Vagina (tissue), 2 donors: Measurements from ENCODE around the gene TMEM190. TPM values are rescaled to one million over a fixed set of nuclear protein-coding genes. Genes with fewer than 3 reads are reported as not detected.

Source experiments
- DNase-seq, 2 donors: peaks; one replicate each; pipeline ENCODE4 v3.0.0-alpha.2; 2017; ENCODE audit errors: extremely low spot score in 2 of 2
- H3K27ac ChIP-seq: fragments of 200-600 bp; sonication (generic); one replicate; pipeline ENCODE4 v1.5.1; 2019
- H3K27me3 ChIP-seq: fragments of 200-600 bp; sonication (generic); one replicate; pipeline ENCODE4 v1.5.1; 2019
- H3K36me3 ChIP-seq, 2 donors: fragments of 200-600 bp; sonication (generic); one replicate each; pipeline ENCODE4 v1.5.1; 2017 to 2019
- H3K4me1 ChIP-seq: fragments of 200-600 bp; sonication (generic); one replicate; pipeline ENCODE4 v1.5.1; 2019
- H3K4me3 ChIP-seq, 2 donors: fragments of 200-600 bp; sonication (generic); 1 replicate in 1 of 2; 2 replicates in 1 of 2; pipeline ENCODE4 v1.5.1; 2016 to 2019
- H3K9me3 ChIP-seq: fragments of 200-600 bp; sonication (generic); one replicate; pipeline ENCODE4 v1.5.1; 2019
- POLR2A ChIP-seq, 2 donors: fragments of 450-650 bp; IDR thresholded peaks; one replicate each; pipeline ENCODE4 v1.6.1; 2017; ENCODE audit warnings: antibody characterized with exemption in 2 of 2, mild to moderate bottlenecking in 2 of 2, moderate library complexity in 2 of 2
- POLR2AphosphoS5 ChIP-seq, 2 donors: sonication (generic); formaldehyde crosslinking; IDR thresholded peaks; one replicate each; pipeline ENCODE4 v1.9.0; 2017; ENCODE audit warnings: antibody characterized with exemption in 2 of 2, mild to moderate bottlenecking in 2 of 2, low read depth in 1 of 2; ENCODE audit not compliant: insufficient read depth in 1 of 2
- intact Hi-C: fragments of 100-400 bp; cut with DNase I; formaldehyde crosslinking; loops from one replicate; pipeline ENCODE4 v1.15.1; 2023
- total RNA-seq: library from RNA; depleted of rRNA; stranded (reverse); fragments of >200 nt; gene quantifications from one replicate; pipeline ENCODE4 v1.2.3, GENCODE V29; 2016
- TF ChIP-seq, protein P1 (sequence below), 3 experiments: fragments of 450-650 bp in 2 of 3; fragments of 200-600 bp in 1 of 3; sonication (generic) in 1 of 3; IDR thresholded peaks; one replicate each; pipeline ENCODE4 v1.5.1; 2017 to 2019; ENCODE audit warnings: antibody characterized with exemption in 3 of 3, mild to moderate bottlenecking in 2 of 3, moderate library complexity in 2 of 3

The TMEM190 gene
- total RNA-seq, 1 donor from 2014 or later = not detected

DNA sequence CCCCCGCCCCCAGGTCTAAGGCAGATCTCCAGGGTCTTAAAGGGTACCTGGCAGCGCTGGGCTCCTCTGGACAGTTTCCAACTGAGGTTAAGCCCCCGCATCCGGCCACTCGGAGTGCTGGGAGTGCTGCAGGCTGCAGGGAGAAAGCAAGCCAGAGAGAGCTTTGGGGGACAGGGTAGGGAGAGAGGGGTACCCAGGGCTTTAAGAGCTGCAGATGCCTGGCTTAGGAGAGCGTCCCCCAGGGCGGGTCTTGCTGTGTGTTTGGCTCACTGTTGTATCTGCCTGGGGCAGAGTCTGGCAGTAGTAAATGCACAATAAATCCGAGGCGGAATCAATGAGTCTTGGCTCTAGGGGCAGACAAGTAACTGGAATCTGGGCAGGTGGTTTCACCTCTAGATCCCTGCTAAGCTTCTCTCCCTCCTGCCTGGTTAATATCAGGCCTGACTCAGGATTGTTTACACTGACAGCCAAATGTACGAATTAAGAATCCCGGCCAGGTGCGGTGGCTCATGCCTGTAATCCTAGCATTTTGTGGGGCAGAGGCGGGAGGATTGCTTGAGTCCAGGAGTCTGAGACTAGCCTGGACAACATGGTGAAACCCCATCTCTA, 21.3 kb upstream of the TMEM190 start:
- Histone ChIP-seq H3K36me3 (no peaks in the 10 kb centered on the region), H3K4me1 (peaks cover 23% of the 10 kb centered on the region), H3K4me3 (no peak overlapping the region), H3K27ac (no peak overlapping the region), H3K27me3 (peaks cover 14% of the 10 kb centered on the region), H3K9me3 (no peaks in the 10 kb centered on the region)
- TF ChIP-seq, protein P1, sequence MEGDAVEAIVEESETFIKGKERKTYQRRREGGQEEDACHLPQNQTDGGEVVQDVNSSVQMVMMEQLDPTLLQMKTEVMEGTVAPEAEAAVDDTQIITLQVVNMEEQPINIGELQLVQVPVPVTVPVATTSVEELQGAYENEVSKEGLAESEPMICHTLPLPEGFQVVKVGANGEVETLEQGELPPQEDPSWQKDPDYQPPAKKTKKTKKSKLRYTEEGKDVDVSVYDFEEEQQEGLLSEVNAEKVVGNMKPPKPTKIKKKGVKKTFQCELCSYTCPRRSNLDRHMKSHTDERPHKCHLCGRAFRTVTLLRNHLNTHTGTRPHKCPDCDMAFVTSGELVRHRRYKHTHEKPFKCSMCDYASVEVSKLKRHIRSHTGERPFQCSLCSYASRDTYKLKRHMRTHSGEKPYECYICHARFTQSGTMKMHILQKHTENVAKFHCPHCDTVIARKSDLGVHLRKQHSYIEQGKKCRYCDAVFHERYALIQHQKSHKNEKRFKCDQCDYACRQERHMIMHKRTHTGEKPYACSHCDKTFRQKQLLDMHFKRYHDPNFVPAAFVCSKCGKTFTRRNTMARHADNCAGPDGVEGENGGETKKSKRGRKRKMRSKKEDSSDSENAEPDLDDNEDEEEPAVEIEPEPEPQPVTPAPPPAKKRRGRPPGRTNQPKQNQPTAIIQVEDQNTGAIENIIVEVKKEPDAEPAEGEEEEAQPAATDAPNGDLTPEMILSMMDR (IDR thresholded peaks at IDR 0.05) = no peak
- TF ChIP-seq POLR2AphosphoS5 (IDR thresholded peaks at IDR 0.05; ENCODE audit: insufficient read depth in 1 of 2, low read depth in 1 of 2) (no peak), POLR2A (IDR thresholded peaks at IDR 0.05) (no peak)
- intact Hi-C loops = no loop called here
- DNase-seq = no peak

DNA sequence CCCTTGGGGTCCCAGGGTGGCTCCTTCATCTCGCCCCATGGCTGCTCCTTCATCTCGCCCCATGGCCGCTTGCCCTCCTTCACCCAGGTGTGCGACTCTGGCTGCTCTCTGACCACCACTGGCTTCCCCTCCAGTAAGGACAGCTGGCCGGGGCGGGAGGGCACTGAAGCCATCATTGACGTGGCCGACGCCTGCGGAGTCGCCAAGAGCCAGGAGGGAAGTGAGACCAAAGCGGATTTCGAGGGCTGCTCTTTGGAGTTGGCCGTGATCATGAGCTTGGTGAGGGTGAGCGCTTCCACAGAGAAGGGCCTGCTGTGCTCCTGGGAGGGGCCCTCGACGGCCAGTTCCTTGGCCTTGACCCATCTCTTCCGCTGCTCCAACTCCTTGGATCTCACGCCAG, 18.1 kb upstream of the TMEM190 start:
- TF ChIP-seq POLR2A (IDR thresholded peaks at IDR 0.05) (no peak), POLR2AphosphoS5 (IDR thresholded peaks at IDR 0.05; ENCODE audit: insufficient read depth in 1 of 2, low read depth in 1 of 2) (no peak)
- TF ChIP-seq, protein P1 (IDR thresholded peaks at IDR 0.05) = no peak
- H3K4me1 ChIP-seq = peaks cover 18% of the 10 kb centered on the region
- H3K36me3 ChIP-seq = no peaks in the 10 kb centered on the region
- H3K9me3 ChIP-seq = no peaks in the 10 kb centered on the region
- intact Hi-C loops = no loop called here
- H3K27me3 ChIP-seq = peaks cover 10% of the 10 kb centered on the region
- no peak for DNase-seq
- no peak overlapping the region for H3K4me3 ChIP-seq
- H3K27ac ChIP-seq = no peak overlapping the region

GRCh38 chr19:55358943-55359908, 17.4 kb upstream of the TMEM190 start:
- peaks cover 11% of the 10 kb centered on the region for H3K4me1 ChIP-seq
- no peak for DNase-seq
- TF ChIP-seq POLR2A (IDR thresholded peaks at IDR 0.05) = no peak
- TF ChIP-seq, protein P1 (IDR thresholded peaks at IDR 0.05) = no peak
- no peak for TF ChIP-seq POLR2AphosphoS5 (IDR thresholded peaks at IDR 0.05; ENCODE audit: insufficient read depth in 1 of 2, low read depth in 1 of 2)
- peaks cover 5% of the 10 kb centered on the region for H3K27me3 ChIP-seq
- no peaks in the 10 kb centered on the region for H3K36me3 ChIP-seq
- H3K27ac ChIP-seq = no peak overlapping the region
- intact Hi-C loops = no loop called here
- no peaks in the 10 kb centered on the region for H3K9me3 ChIP-seq
- H3K4me3 ChIP-seq = no peak overlapping the region

- intact Hi-C loops = no loop called here
- TF ChIP-seq POLR2AphosphoS5 (IDR thresholded peaks at IDR 0.05; ENCODE audit: insufficient read depth in 1 of 2, low read depth in 1 of 2) (no peak), POLR2A (IDR thresholded peaks at IDR 0.05) (no peak)
- TF ChIP-seq, protein P1 (IDR thresholded peaks at IDR 0.05) = no peak
- Histone ChIP-seq H3K27me3 (no peaks in the 10 kb centered on the region), H3K36me3 (no peaks in the 10 kb centered on the region), H3K4me3 (no peak overlapping the region), H3K9me3 (no peaks in the 10 kb centered on the region), H3K4me1 (no peaks in the 10 kb centered on the region), H3K27ac (no peak overlapping the region)
- DNase-seq = no peak
Measured at GRCh38 chr19:55360902-55361301, 15.7 kb upstream of the TMEM190 start.
